ENCODE results near the gene FMN1.

The FMN1 gene

DNA sequence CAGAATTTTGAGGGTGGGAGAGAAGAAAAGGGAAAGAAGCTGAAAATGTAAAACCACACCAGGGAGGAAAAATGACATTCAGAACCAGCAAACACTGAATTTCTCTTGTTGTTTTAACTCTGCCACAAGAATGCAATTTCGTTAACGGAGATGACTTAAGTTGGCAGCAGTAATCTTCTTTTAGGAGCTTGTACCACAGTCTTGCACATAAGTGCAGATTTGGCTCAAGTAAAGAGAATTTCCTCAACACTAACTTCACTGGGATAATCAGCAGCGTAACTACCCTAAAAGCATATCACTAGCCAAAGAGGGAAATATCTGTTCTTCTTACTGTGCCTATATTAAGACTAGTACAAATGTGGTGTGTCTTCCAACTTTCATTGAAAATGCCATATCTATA lies 461.2 kb downstream of the FMN1 start:
- Histone ChIP-seq H3K4me1 (ENCODE audit: control insufficient read depth, low read depth, low read length) (peaks cover 14% of the 10 kb centered on the region), H3K27me3 (ENCODE audit: control insufficient read depth, insufficient read depth, low read length) (peaks cover 10% of the 10 kb centered on the region), H3K36me3 (ENCODE audit: control insufficient read depth, low read depth, low read length) (no peaks in the 10 kb centered on the region), H3K9me3 (ENCODE audit: control insufficient read depth, low read depth, low read length) (no peaks in the 10 kb centered on the region), H3K9ac (ENCODE audit: low read length) (no peak overlapping the region), H3K4me3 (ENCODE audit: low read length) (no peak overlapping the region), H3K27ac (ENCODE audit: low read length) (no peak overlapping the region)

DNA sequence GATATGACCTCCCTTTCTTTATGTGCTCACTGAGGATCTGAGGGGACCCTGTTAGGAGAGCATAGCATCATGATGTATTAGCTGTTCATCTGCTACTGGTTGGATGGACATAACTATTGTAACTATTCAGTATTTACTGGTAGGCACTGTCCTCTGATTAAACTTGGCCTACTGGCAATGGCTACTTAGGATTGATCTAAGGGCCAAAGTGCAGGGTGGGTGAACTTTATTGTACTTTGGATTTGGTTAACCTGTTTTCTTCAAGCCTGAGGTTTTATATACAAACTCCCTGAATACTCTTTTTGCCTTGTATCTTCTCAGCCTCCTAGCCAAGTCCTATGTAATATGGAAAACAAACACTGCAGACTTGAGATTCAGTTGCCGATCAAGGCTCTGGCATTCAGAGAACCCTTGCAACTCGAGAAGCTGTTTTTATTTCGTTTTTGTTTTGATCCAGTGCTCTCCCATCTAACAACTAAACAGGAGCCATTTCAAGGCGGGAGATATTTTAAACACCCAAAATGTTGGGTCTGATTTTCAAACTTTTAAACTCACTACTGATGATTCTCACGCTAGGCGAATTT lies 461.8 kb downstream of the FMN1 start:
- Histone ChIP-seq H3K4me3 (ENCODE audit: low read length) (no peak overlapping the region), H3K27me3 (ENCODE audit: control insufficient read depth, insufficient read depth, low read length) (peaks cover 10% of the 10 kb centered on the region)

DNA sequence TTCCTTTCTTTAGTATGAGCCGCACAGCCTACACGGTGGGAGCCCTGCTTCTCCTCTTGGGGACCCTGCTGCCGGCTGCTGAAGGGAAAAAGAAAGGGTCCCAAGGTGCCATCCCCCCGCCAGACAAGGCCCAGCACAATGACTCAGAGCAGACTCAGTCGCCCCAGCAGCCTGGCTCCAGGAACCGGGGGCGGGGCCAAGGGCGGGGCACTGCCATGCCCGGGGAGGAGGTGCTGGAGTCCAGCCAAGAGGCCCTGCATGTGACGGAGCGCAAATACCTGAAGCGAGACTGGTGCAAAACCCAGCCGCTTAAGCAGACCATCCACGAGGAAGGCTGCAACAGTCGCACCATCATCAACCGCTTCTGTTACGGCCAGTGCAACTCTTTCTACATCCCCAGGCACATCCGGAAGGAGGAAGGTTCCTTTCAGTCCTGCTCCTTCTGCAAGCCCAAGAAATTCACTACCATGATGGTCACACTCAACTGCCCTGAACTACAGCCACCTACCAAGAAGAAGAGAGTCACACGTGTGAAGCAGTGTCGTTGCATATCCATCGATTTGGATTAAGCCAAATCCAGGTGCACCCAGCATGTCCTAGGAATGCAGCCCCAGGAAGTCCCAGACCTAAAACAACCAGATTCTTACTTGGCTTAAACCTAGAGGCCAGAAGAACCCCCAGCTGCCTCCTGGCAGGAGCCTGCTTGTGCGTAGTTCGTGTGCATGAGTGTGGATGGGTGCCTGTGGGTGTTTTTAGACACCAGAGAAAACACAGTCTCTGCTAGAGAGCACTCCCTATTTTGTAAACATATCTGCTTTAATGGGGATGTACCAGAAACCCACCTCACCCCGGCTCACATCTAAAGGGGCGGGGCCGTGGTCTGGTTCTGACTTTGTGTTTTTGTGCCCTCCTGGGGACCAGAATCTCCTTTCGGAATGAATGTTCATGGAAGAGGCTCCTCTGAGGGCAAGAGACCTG lies 463.5 kb downstream of the FMN1 start:
- no peak overlapping the region for H3K27ac ChIP-seq (ENCODE audit: low read length)

More for the DNA sequence above, 461.8 kb downstream of the FMN1 start:
- Histone ChIP-seq H3K9ac (ENCODE audit: low read length) (no peak overlapping the region), H3K9me3 (ENCODE audit: control insufficient read depth, low read depth, low read length) (no peaks in the 10 kb centered on the region), H3K4me1 (ENCODE audit: control insufficient read depth, low read depth, low read length) (peaks cover 14% of the 10 kb centered on the region), H3K36me3 (ENCODE audit: control insufficient read depth, low read depth, low read length) (no peaks in the 10 kb centered on the region), H3K27ac (ENCODE audit: low read length) (no peak overlapping the region)

DNA sequence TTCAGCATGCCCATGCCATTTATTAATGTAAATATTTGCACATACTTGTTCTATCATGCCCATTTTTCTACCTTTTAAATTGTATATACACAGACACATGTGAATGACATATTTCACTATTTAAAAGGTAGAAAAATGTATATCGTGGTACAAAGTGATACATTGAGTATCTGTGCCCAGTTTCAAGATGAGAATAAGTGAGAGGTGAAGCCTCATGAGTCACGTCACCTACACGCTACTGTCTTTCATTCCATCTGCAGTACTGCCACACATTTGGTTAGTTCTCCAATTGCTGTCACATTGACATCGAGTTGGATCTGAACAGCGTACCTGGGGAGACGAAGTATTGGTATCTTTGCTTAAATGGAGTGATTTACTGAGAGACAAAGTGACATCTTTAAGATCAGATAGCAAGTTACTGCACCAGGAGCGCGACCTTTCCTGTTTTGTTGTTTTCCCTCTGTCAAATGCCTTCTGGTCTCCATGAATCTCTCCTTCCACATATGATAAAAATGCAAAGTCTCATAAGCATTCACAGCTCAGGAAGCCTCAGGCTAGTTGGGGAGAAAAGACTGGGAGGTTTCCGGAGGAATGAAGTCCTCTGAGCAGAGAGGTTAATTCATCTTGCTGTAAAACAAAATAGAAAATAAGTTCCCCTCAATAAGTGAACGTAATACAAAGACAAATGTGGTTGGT lies 464.7 kb downstream of the FMN1 start:
- peaks cover 14% of the 10 kb centered on the region for H3K4me1 ChIP-seq (ENCODE audit: control insufficient read depth, low read depth, low read length)
- no peaks in the 10 kb centered on the region for H3K9me3 ChIP-seq (ENCODE audit: control insufficient read depth, low read depth, low read length)
- no peaks in the 10 kb centered on the region for H3K36me3 ChIP-seq (ENCODE audit: control insufficient read depth, low read depth, low read length)
- peaks cover 10% of the 10 kb centered on the region for H3K27me3 ChIP-seq (ENCODE audit: control insufficient read depth, insufficient read depth, low read length)
- no peak overlapping the region for H3K4me3 ChIP-seq (ENCODE audit: low read length)
- no peak overlapping the region for H3K9ac ChIP-seq (ENCODE audit: low read length)
- no peak overlapping the region for H3K27ac ChIP-seq (ENCODE audit: low read length)

More for the DNA sequence above, 463.5 kb downstream of the FMN1 start:
- no peaks in the 10 kb centered on the region for H3K36me3 ChIP-seq (ENCODE audit: control insufficient read depth, low read depth, low read length)
- no peak overlapping the region for H3K4me3 ChIP-seq (ENCODE audit: low read length)
- no peak overlapping the region for H3K9ac ChIP-seq (ENCODE audit: low read length)
- H3K27me3 ChIP-seq (ENCODE audit: control insufficient read depth, insufficient read depth, low read length), result peaks cover 10% of the 10 kb centered on the region
- H3K4me1 ChIP-seq (ENCODE audit: control insufficient read depth, low read depth, low read length), result peaks cover 14% of the 10 kb centered on the region
- no peaks in the 10 kb centered on the region for H3K9me3 ChIP-seq (ENCODE audit: control insufficient read depth, low read depth, low read length)

DNA sequence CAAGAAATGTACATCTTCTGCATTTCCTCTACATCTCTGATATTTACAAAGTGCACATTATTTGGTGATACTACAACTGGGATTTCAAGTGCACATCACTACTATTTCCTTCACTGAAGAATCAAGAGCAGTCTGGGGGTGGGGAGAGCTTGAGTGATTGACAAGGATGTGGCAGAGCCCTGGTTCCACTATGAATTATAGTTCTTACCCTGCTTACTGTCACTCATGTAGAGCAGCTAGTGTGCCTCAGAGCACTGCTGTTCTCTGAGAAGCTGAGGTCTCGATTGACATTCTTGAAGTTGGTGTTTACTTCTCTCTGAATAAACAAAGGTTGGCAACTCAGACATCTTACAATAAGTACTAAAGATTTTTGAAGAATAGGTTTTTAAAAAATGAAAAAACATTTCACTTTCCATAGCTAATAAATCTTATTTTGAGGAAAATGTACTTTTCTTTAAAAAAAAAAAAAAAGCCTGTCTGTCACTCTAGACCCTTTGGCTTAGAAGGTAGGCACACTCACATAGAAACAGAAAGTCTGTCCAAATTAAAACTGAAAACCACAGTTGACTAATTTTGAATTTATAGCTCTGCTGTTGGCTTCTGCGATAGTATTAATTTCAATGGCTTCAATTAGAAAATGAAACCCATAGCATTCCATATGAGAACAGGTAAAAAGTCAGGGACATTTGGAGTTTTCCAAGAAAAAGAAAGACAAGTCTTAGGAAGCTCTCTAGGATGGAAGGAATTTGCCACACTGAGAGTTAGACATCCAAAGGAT lies 471.2 kb downstream of the FMN1 start:
- H3K4me1 ChIP-seq (ENCODE audit: control insufficient read depth, low read depth, low read length), result no peaks in the 10 kb centered on the region
- no peak overlapping the region for H3K4me3 ChIP-seq (ENCODE audit: low read length)
- H3K36me3 ChIP-seq (ENCODE audit: control insufficient read depth, low read depth, low read length), result no peaks in the 10 kb centered on the region
- H3K9ac ChIP-seq (ENCODE audit: low read length), result no peak overlapping the region
- peaks cover 46% of the 10 kb centered on the region for H3K27me3 ChIP-seq (ENCODE audit: control insufficient read depth, insufficient read depth, low read length)
- no peak overlapping the region for H3K27ac ChIP-seq (ENCODE audit: low read length)
- H3K9me3 ChIP-seq (ENCODE audit: control insufficient read depth, low read depth, low read length), result no peaks in the 10 kb centered on the region

DNA sequence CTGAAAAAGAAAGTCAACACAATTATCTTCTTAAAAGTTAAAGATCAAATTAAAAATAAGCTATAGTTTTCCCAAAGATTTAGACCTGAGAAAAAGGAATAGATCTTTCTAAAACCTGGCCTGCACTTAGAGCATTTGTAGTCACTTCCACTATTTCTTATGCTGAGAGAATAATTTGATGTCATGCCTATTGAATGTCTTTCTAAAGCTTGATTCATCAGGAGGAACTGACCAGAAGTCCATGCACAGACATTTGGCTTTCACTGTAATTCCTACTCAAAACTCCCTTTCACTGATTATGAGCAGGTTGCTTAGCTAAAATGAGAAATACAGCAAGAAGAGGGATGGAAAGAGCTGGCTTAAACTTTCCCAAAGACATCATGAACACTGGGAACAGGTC lies 472.4 kb downstream of the FMN1 start:
- Histone ChIP-seq H3K9ac (ENCODE audit: low read length) (no peak overlapping the region), H3K27me3 (ENCODE audit: control insufficient read depth, insufficient read depth, low read length) (peaks cover 58% of the 10 kb centered on the region)

DNA sequence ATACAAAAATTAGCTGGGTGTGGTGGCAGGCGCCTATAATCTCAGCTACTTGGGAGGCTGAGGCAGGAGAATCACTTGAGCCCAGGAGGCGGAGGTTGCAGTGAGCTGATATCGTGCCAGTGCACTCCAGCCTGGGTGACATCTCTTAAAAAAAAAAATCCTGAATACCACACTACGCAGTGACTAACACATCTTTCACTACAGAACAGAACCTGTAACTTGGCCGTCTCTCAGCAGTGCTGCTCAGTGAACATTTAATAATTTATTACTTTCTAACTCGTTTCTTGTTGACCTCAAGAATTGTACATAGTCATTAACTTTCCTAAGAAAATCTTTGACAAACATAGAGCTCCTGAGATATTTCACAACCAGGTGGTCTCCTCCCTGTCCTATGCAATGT lies 472.9 kb downstream of the FMN1 start:
- Histone ChIP-seq H3K9ac (ENCODE audit: low read length) (no peak overlapping the region), H3K4me3 (ENCODE audit: low read length) (no peak overlapping the region), H3K27me3 (ENCODE audit: control insufficient read depth, insufficient read depth, low read length) (peaks cover 64% of the 10 kb centered on the region), H3K4me1 (ENCODE audit: control insufficient read depth, low read depth, low read length) (peaks cover 6% of the 10 kb centered on the region), H3K27ac (ENCODE audit: low read length) (no peak overlapping the region), H3K36me3 (ENCODE audit: control insufficient read depth, low read depth, low read length) (no peaks in the 10 kb centered on the region), H3K9me3 (ENCODE audit: control insufficient read depth, low read depth, low read length) (no peaks in the 10 kb centered on the region)

More for the DNA sequence above, 472.4 kb downstream of the FMN1 start:
- Histone ChIP-seq H3K27ac (ENCODE audit: low read length) (no peak overlapping the region), H3K9me3 (ENCODE audit: control insufficient read depth, low read depth, low read length) (no peaks in the 10 kb centered on the region), H3K4me1 (ENCODE audit: control insufficient read depth, low read depth, low read length) (peaks cover under 1% of the 10 kb centered on the region), H3K4me3 (ENCODE audit: low read length) (no peak overlapping the region), H3K36me3 (ENCODE audit: control insufficient read depth, low read depth, low read length) (no peaks in the 10 kb centered on the region)

DNA sequence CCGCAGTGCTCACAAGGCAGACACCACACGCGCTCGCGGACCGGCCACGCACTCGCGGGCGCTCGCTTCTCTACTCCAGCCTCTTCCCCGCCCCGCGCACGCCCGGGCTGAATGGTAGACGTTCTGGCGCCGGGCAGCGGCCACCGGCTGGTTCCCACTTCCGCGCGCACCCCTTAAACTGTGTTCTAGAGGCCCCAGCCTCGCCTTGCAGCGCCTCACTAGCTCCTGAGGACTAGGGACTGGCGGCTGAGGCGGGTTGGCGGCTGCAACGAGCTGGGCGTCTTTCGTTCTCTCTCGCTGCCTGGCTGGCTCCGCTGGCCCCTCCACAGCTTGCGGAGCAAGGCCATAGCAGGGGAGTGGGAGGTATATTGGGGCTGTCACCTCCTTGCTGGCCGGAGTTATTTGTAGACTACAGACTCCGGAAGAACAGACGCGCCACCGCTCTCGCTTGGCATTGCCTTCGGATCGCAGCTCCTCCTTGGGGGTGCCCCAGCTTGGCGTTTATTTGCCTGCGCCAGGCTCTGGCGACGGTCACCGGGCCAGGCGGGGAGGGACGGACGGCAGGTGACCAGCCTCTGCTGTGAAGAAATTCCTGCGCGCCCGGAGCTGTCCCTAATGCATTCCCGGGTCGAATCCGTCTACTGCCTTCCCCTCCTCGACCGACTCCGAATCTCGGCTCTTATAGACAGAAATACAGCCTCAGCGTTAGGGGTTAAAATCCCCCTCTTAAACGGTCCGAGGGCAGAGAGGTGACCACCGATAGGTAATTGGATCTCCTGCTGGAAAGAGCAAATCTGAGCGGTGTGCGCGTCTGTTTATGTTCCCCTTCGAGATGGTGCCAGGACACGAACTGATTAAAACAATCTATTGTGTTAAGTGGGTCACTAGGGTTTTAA lies 475.4 kb downstream of the FMN1 start:
- Histone ChIP-seq H3K27me3 (ENCODE audit: control insufficient read depth, insufficient read depth, low read length) (peaks cover 89% of the 10 kb centered on the region), H3K4me3 (ENCODE audit: low read length) (peak overlapping the region; percentile 64), H3K9ac (ENCODE audit: low read length) (no peak overlapping the region)

DNA sequence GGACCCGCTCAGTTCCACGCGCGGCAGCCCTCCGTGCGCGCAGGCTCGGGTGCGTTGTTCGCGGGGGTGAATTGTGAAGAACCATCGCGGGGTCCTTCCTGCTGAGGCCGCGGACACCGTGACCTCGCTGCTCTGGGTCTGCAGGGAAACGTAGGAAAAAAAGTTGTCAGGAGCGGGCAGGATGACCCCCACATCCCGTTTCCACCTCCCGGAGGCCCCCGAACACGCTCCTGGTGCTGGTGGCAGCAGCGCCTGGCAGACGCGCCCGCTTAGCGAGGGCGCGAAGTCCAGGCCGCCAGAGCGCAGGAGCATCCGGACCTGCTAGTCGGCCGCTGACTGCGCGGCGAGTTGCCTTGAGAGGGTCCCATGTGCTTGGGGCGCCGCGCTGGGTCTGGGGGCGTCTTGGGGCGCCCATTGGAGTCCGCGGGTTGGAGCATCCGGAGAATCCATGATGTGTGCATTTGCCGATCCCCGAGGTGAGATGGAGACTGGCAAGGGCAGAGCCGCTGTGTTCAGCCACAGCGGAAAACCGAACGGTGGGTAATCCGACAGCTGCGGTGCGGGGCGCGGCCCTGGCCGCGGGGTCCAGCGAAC lies 476.2 kb downstream of the FMN1 start:
- Histone ChIP-seq H3K4me1 (ENCODE audit: control insufficient read depth, low read depth, low read length) (peaks cover 11% of the 10 kb centered on the region), H3K9ac (ENCODE audit: low read length) (no peak overlapping the region), H3K27ac (ENCODE audit: low read length) (no peak overlapping the region), H3K27me3 (ENCODE audit: control insufficient read depth, insufficient read depth, low read length) (peaks cover 97% of the 10 kb centered on the region), H3K9me3 (ENCODE audit: control insufficient read depth, low read depth, low read length) (no peaks in the 10 kb centered on the region), H3K36me3 (ENCODE audit: control insufficient read depth, low read depth, low read length) (no peaks in the 10 kb centered on the region), H3K4me3 (ENCODE audit: low read length) (peak overlapping the region; percentile 64)

More for the DNA sequence above, 475.4 kb downstream of the FMN1 start:
- Histone ChIP-seq H3K36me3 (ENCODE audit: control insufficient read depth, low read depth, low read length) (no peaks in the 10 kb centered on the region), H3K27ac (ENCODE audit: low read length) (no peak overlapping the region), H3K4me1 (ENCODE audit: control insufficient read depth, low read depth, low read length) (peaks cover 11% of the 10 kb centered on the region), H3K9me3 (ENCODE audit: control insufficient read depth, low read depth, low read length) (no peaks in the 10 kb centered on the region)

Measured in iPS-18a (cell line).